Measurements from ENCODE around the gene DPEP3. TPM values are rescaled to one million over a fixed set of nuclear protein-coding genes. Genes with fewer than 3 reads are reported as not detected.
A peak's percentile ranks its signal among the peaks of the same experiment; 100 is the strongest.

Gene DPEP3
- total and polyA plus RNA-seq, 10 of the 15 experiments (the other 5 are each of a cell fraction or from before 2014, with no cell fraction given), result not detected

GRCh38 chr16:67995423-67995822, 15.1 kb upstream of the DPEP3 start:
- Histone ChIP-seq H3K4me2 (ENCODE audit: control insufficient read depth, insufficient read depth) (0 out of 2 replicates have a peak overlapping the region, but pooled peaks have one; percentile 7), H3K4me3 (no peak overlapping the region), H2AFZ (ENCODE audit: control insufficient read depth, low read depth, low read length) (no peak overlapping the region), H3K36me3 (ENCODE audit: control insufficient read depth in 2 of 2, insufficient read depth in 2 of 2, low read length in 1 of 2) (no peaks in the 10 kb centered on the region), H3K9me3 (replicated peaks; ENCODE audit: control insufficient read depth, insufficient read depth, low read length) (no peaks in the 10 kb centered on the region), H3K9ac (ENCODE audit: control insufficient read depth, insufficient read depth, low read length) (no peak overlapping the region), H4K20me1 (ENCODE audit: control insufficient read depth, insufficient read depth) (no peaks in the 10 kb centered on the region), H3K27me3 (replicated peaks in 1 of 2; ENCODE audit: control insufficient read depth in 2 of 2, insufficient read depth in 2 of 2, low read length in 1 of 2) (no peaks in the 10 kb centered on the region), H3K79me2 (ENCODE audit: control insufficient read depth, insufficient read depth, low read length) (no peaks in the 10 kb centered on the region), H3K4me1 (ENCODE audit: control insufficient read depth, insufficient read depth, low read length) (peaks cover 45% of the 10 kb centered on the region), H3K27ac (ENCODE audit: control insufficient read depth, insufficient read depth) (no peak overlapping the region)
- no TSS peak for BruUV-seq (replicated peaks)
- ChIA-PET RAD21 (ENCODE audit: unreplicated experiment) (interaction anchor here (0.9 kb wide), 1 partner anchor 10 kb away, joined by 3 read pairs; no protein-coding TSS in a partner anchor), SMC1A (ENCODE audit: uncharacterized antibody, unreplicated experiment) (interaction anchor here (0.7 to 1.7 kb wide), 3 partner anchors 11 to 112 kb away, joined by 3 to 5 read pairs (median 3); partner anchors contain the start of gene DPEP2NB), CTCF (interaction anchor here (0.6 to 2.3 kb wide), 10 partner anchors 9 to 277 kb away, joined by 3 to 11 read pairs (median 4); no protein-coding TSS in a partner anchor), POLR2A (interaction anchor here (0.5 to 0.8 kb wide), 2 partner anchors 9 to 55 kb away, joined by 3 to 6 read pairs; no protein-coding TSS in a partner anchor)
- 9% methylated on average over 5 of the region's 5 CpGs for WGBS (ENCODE audit: insufficient coverage, insufficient replicate concordance, low lambda C conversion rate, missing lambda C conversion rate)
- in situ Hi-C loops (cut with MboI) (no loop called here), intact Hi-C loops (cut with micrococcal nuclease; ENCODE audit: unreplicated experiment) (no loop called here)
- ATAC-seq, result peak; percentile 19
- FAIRE-seq, result no peak
- no peak for DNase-seq (ENCODE audit: low read depth, low spot score)
- TF ChIP-seq ATF7 (IDR thresholded peaks at IDR 0.05; ENCODE audit: low read depth) (peak; percentile 29; the same call in 1 of the 2 replicates), IKZF2 (IDR thresholded peaks at IDR 0.05) (peak; percentile 60 to 67), ZSCAN29 (IDR thresholded peaks at IDR 0.05) (no peak), HDAC6 (IDR thresholded peaks at IDR 0.05; ENCODE audit: unreplicated experiment) (no peak), JUNB (IDR thresholded peaks at IDR 0.05) (0 out of 2 replicates have a peak, but pooled peaks have one; percentile 6), ZNF217 (IDR thresholded peaks at IDR 0.05) (peak; percentile 82), BMI1 (IDR thresholded peaks at IDR 0.05; ENCODE audit: borderline replicate concordance) (no peak), ZNF24 (IDR thresholded peaks at IDR 0.05) (no peak), DPF2 (IDR thresholded peaks at IDR 0.05) (peak; percentile 35; the same call in 1 of the 2 replicates), SPI1 (IDR thresholded peaks at IDR 0.05; ENCODE audit: borderline replicate concordance, insufficient read depth, low read depth, low read length) (peak; percentile 91), CBX5 (IDR thresholded peaks at IDR 0.05; ENCODE audit: low read depth) (no peak), BHLHE40 (IDR thresholded peaks at IDR 0.05; ENCODE audit: borderline replicate concordance in 1 of 2, low read depth in 2 of 2, low read length in 1 of 2) (peak in 1 of 2 experiments; percentile 63; a peak in 1 of 4 replicates), SMC3 (IDR thresholded peaks at IDR 0.05; ENCODE audit: borderline replicate concordance, low read length) (no peak), RCOR1 (conservative IDR thresholded peaks at IDR 0.05; ENCODE audit: low read depth, low read length) (no peak), ETV6 (conservative IDR thresholded peaks at IDR 0.05 in 1 of 2, IDR thresholded peaks at IDR 0.05 in 1 of 2; ENCODE audit: borderline replicate concordance in 1 of 2, low read depth in 1 of 2) (no peak), NR2F1 (conservative IDR thresholded peaks at IDR 0.05) (peak; percentile 37; the same call in 1 of the 2 replicates), NR2C1 (IDR thresholded peaks at IDR 0.05) (no peak), ZZZ3 (IDR thresholded peaks at IDR 0.05; ENCODE audit: control insufficient read depth, insufficient read length, low read depth) (no peak), RAD21 (IDR thresholded peaks at IDR 0.05; ENCODE audit: insufficient read depth, low read depth, low read length) (no peak), POU2F2 (IDR thresholded peaks at IDR 0.05; ENCODE audit: borderline replicate concordance, low read depth, low read length) (no peak), EED (IDR thresholded peaks at IDR 0.05; ENCODE audit: low read depth) (peak; percentile 74), SMAD1 (IDR thresholded peaks at IDR 0.05; ENCODE audit: low read depth, partially characterized antibody) (no peak), SUZ12 (IDR thresholded peaks at IDR 0.05; ENCODE audit: unreplicated experiment) (no peak), ATF3 (IDR thresholded peaks at IDR 0.05; ENCODE audit: borderline replicate concordance, extremely low read depth, low read depth, low read length) (no peak)
- TF ChIP-seq, protein P1, sequence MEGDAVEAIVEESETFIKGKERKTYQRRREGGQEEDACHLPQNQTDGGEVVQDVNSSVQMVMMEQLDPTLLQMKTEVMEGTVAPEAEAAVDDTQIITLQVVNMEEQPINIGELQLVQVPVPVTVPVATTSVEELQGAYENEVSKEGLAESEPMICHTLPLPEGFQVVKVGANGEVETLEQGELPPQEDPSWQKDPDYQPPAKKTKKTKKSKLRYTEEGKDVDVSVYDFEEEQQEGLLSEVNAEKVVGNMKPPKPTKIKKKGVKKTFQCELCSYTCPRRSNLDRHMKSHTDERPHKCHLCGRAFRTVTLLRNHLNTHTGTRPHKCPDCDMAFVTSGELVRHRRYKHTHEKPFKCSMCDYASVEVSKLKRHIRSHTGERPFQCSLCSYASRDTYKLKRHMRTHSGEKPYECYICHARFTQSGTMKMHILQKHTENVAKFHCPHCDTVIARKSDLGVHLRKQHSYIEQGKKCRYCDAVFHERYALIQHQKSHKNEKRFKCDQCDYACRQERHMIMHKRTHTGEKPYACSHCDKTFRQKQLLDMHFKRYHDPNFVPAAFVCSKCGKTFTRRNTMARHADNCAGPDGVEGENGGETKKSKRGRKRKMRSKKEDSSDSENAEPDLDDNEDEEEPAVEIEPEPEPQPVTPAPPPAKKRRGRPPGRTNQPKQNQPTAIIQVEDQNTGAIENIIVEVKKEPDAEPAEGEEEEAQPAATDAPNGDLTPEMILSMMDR (IDR thresholded peaks at IDR 0.05 in 2 of 3, conservative IDR thresholded peaks at IDR 0.05 in 1 of 3; ENCODE audit: control insufficient read depth in 2 of 3, extremely low read depth in 1 of 3, insufficient read depth in 1 of 3, low read depth in 3 of 3, low read length in 3 of 3), result no peak

Measured in GM12878 (cell line).